Smooth muscle cell (in vitro differentiated cells): ENCODE results near the gene S100A11. TPM values are rescaled to one million over a fixed set of nuclear protein-coding genes. Genes with fewer than 3 reads are reported as not detected.
A peak's percentile ranks its signal among the peaks of the same experiment; 100 is the strongest.

Experiments used
- DNase-seq: peaks from one replicate; lab custom pipeline; 2025; ENCODE audit not compliant: unreplicated experiment; lab: John Stamatoyannopoulos, UW
- H2AFZ ChIP-seq: fragments of 200-600 bp; sonication (generic); 2 replicates; pipeline ENCODE4 v1.6.0; 2016; ENCODE audit warnings: antibody characterized with exemption, low read depth, mild to moderate bottlenecking
- H3F3A ChIP-seq: fragments of 200-600 bp; sonication (generic); 2 replicates; pipeline ENCODE4 v1.6.0; 2017; ENCODE audit warnings: antibody characterized with exemption, low read depth
- H3K27ac ChIP-seq: fragments of 200-600 bp; sonication (generic); 2 replicates; pipeline ENCODE4 v1.5.1; 2016; ENCODE audit warnings: low read depth, mild to moderate bottlenecking
- H3K27me3 ChIP-seq: fragments of 200-600 bp; sonication (generic); 2 replicates; pipeline ENCODE4 v1.6.1; 2016; ENCODE audit warnings: low read depth, mild to moderate bottlenecking
- H3K36me3 ChIP-seq: fragments of 200-600 bp; sonication (generic); 2 replicates; pipeline ENCODE4 v1.5.1; 2016; ENCODE audit warnings: low read depth
- H3K4me1 ChIP-seq: fragments of 200-600 bp; sonication (generic); 2 replicates; pipeline ENCODE4 v1.5.1; 2016; ENCODE audit warnings: low read depth
- H3K4me2 ChIP-seq: fragments of 200-600 bp; sonication (generic); 2 replicates; pipeline ENCODE4 v1.6.0; 2016; ENCODE audit warnings: mild to moderate bottlenecking
- H3K4me3 ChIP-seq: fragments of 200-600 bp; sonication (generic); 2 replicates; pipeline ENCODE4 v1.5.1; 2016; ENCODE audit warnings: mild to moderate bottlenecking
- H3K79me2 ChIP-seq: fragments of 200-600 bp; sonication (generic); 2 replicates; pipeline ENCODE4 v1.6.0; 2016; ENCODE audit warnings: low read depth, mild to moderate bottlenecking
- H3K9ac ChIP-seq: fragments of 200-600 bp; sonication (generic); 2 replicates; pipeline ENCODE4 v1.6.0; 2016; ENCODE audit warnings: low read depth
- H3K9me3 ChIP-seq: fragments of 200-600 bp; sonication (generic); replicated peaks from 2 replicates; pipeline ENCODE4 v1.5.1; 2016; ENCODE audit warnings: low read depth
- H4K20me1 ChIP-seq: fragments of 200-600 bp; sonication (generic); 2 replicates; pipeline ENCODE4 v1.6.0; 2016; ENCODE audit warnings: low read depth
- WGBS: methylation state at CpG from one replicate; pipeline ENCODE4 v1.1.7; 2016; ENCODE audit warnings: low lambda C conversion rate; 5-methylcytosine and 5-hydroxymethylcytosine counted together
- polyA plus RNA-seq: library from polyadenylated mRNA; unstranded; fragments of >200 nt; fragmentation: Nextera tagmentation; extraction: Ambion mirVana; gene quantifications from 2 replicates; pipeline ENCODE4 v1.2.1, GENCODE V29; 2016
- total RNA-seq: library from RNA; depleted of rRNA; stranded (reverse); fragments of >200 nt; gene quantifications from 2 replicates; pipeline ENCODE4 v1.2.3, GENCODE V29; 2014
- TF ChIP-seq, protein P1 (sequence below): fragments of 200-600 bp; sonication (generic); IDR thresholded peaks from 2 replicates; pipeline ENCODE4 v1.5.1; 2017; ENCODE audit warnings: borderline replicate concordance, mild to moderate bottlenecking, antibody characterized with exemption; ENCODE audit not compliant: insufficient read depth, poor library complexity, severe bottlenecking

Gene S100A11
- total and polyA plus RNA-seq, 2 experiments from 2014 or later: 1,481 to 2,824 TPM

- no peak overlapping the region for H2AFZ ChIP-seq
- H3K9ac ChIP-seq: no peak overlapping the region
- DNase-seq: no peak
- no peaks in the 10 kb centered on the region for H3K9me3 ChIP-seq
- H3K27ac ChIP-seq: peak overlapping the region; percentile 99
- no peaks in the 10 kb centered on the region for H3K36me3 ChIP-seq
- H3K4me1 ChIP-seq: peaks cover 5% of the 10 kb centered on the region
- peaks cover 38% of the 10 kb centered on the region for H3F3A ChIP-seq
- H4K20me1 ChIP-seq: no peaks in the 10 kb centered on the region
- no peaks in the 10 kb centered on the region for H3K27me3 ChIP-seq
- H3K79me2 ChIP-seq: no peaks in the 10 kb centered on the region
- no peak overlapping the region for H3K4me3 ChIP-seq
- TF ChIP-seq, protein P1, sequence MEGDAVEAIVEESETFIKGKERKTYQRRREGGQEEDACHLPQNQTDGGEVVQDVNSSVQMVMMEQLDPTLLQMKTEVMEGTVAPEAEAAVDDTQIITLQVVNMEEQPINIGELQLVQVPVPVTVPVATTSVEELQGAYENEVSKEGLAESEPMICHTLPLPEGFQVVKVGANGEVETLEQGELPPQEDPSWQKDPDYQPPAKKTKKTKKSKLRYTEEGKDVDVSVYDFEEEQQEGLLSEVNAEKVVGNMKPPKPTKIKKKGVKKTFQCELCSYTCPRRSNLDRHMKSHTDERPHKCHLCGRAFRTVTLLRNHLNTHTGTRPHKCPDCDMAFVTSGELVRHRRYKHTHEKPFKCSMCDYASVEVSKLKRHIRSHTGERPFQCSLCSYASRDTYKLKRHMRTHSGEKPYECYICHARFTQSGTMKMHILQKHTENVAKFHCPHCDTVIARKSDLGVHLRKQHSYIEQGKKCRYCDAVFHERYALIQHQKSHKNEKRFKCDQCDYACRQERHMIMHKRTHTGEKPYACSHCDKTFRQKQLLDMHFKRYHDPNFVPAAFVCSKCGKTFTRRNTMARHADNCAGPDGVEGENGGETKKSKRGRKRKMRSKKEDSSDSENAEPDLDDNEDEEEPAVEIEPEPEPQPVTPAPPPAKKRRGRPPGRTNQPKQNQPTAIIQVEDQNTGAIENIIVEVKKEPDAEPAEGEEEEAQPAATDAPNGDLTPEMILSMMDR: no peak
- H3K4me2 ChIP-seq: no peak overlapping the region
These were observed 38.0 kb downstream of the S100A11 start for GRCh38 chr1:151998611-151999362.

DNA sequence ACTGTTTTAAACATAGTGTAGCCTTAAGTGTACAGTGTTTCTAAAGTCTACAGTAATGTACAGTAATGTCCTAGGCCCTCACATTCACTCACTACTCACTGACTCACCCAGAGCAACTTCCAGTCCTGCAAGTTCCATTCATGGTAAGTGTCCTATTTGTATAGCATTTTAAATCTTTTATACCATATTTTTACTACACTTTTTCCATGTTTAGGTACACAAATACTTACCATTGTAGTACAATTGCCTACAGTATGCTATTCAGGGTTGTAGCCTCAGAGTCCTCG is 39.6 kb downstream of the S100A11 start:
- no peaks in the 10 kb centered on the region for H3K36me3 ChIP-seq
- H3K27me3 ChIP-seq: no peaks in the 10 kb centered on the region
- TF ChIP-seq, protein P1: no peak
- peaks cover 2% of the 10 kb centered on the region for H4K20me1 ChIP-seq
- peak overlapping the region; percentile 6 for H3K9ac ChIP-seq
- 93% methylated on average over 1 of the region's 1 CpG for WGBS
- H2AFZ ChIP-seq: no peak overlapping the region
- peaks cover 5% of the 10 kb centered on the region for H3K4me1 ChIP-seq
- no peak for DNase-seq
- H3K79me2 ChIP-seq: peaks cover 8% of the 10 kb centered on the region
- no peak overlapping the region for H3K4me2 ChIP-seq
- H3K4me3 ChIP-seq: no peak overlapping the region
- peaks cover 35% of the 10 kb centered on the region for H3F3A ChIP-seq
- peak overlapping the region; percentile 99 for H3K27ac ChIP-seq
- H3K9me3 ChIP-seq: no peaks in the 10 kb centered on the region

DNA sequence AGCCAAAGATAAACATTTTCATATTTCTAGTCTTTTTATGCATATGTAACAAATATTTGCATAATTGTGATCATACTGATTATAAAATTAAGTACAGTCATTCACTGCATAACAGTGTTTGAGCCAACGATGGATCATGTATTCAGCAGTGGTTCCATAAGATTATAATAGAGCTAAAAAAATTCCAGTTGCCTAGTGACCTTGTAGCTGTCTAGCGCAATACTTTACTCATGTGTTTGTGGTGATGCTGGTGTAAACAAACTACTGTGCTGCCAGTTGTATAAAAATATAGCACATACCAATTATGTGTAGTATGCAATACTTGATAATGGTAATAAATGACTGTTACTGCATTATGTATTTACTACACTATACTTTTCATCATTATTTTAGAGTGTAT is 41.0 kb downstream of the S100A11 start:
- 52% methylated on average over 2 of the region's 2 CpGs for WGBS
- H3K4me1 ChIP-seq: peaks cover 10% of the 10 kb centered on the region
- peaks cover 39% of the 10 kb centered on the region for H3F3A ChIP-seq
- H3K27ac ChIP-seq: peak overlapping the region; percentile 99
- TF ChIP-seq, protein P1: no peak
- no peak overlapping the region for H3K4me3 ChIP-seq
- H4K20me1 ChIP-seq: peaks cover 16% of the 10 kb centered on the region
- peak overlapping the region; percentile 49 for H3K9ac ChIP-seq
- H3K36me3 ChIP-seq: no peaks in the 10 kb centered on the region
- peaks cover 23% of the 10 kb centered on the region for H3K79me2 ChIP-seq
- H3K4me2 ChIP-seq: peak overlapping the region; percentile 9
- H3K27me3 ChIP-seq: no peaks in the 10 kb centered on the region
- no peak overlapping the region for H2AFZ ChIP-seq
- DNase-seq: no peak
- H3K9me3 ChIP-seq: no peaks in the 10 kb centered on the region

GRCh38 chr1:151994956-151995355 is 41.8 kb downstream of the S100A11 start:
- Histone ChIP-seq H3K4me1 (peaks cover 18% of the 10 kb centered on the region), H3K36me3 (no peaks in the 10 kb centered on the region), H3K4me3 (no peak overlapping the region), H3K27me3 (no peaks in the 10 kb centered on the region), H3K27ac (peak overlapping the region; percentile 99), H3K4me2 (peak overlapping the region; percentile 9), H3K79me2 (peaks cover 31% of the 10 kb centered on the region), H3K9me3 (no peaks in the 10 kb centered on the region), H2AFZ (no peak overlapping the region), H3K9ac (peak overlapping the region; percentile 49), H3F3A (peaks cover 47% of the 10 kb centered on the region), H4K20me1 (peaks cover 24% of the 10 kb centered on the region)
- no peak for DNase-seq
- TF ChIP-seq, protein P1: no peak
- WGBS: 41% methylated on average over 6 of the region's 6 CpGs
